Measurements from ENCODE around the gene DENND1A. TPM values are rescaled to one million over a fixed set of nuclear protein-coding genes. Genes with fewer than 3 reads are reported as not detected.

DENND1A gene
- total and polyA plus RNA-seq, 4 donors = 7.9 to 22.0 (median 13.9) TPM

DNA sequence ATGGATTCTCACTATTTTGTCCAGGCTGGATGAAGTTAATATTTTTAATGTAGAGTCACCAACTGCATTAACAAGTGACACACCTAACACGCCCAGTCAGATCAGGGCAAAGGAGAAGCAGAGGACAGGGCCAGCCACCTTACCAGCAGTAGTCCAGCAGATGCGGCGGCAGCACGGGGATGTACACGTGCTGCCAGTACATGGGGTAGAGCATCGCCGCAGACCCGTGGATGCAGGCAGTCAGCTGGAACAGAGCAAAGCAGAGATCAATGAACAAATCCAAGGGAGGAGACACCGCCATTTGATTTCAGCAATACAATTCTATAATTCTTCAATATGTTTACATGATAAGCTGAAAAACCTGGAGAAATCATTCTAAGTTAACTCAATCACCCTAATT lies 299.7 kb downstream of the DENND1A start:
- H3K36me3 ChIP-seq (ENCODE audit: control insufficient read depth in 4 of 4, insufficient read depth in 3 of 4, low read depth in 1 of 4, low read length in 3 of 4) = peaks cover 0 to 11% (median 5%) of the 10 kb centered on the region in 4 donors
- DNase-seq (ENCODE audit: low spot score) = no peak
- H3K4me1 ChIP-seq (ENCODE audit: control insufficient read depth in 4 of 4, insufficient read depth in 4 of 4, low read length in 3 of 4) = no peaks in the 10 kb centered on the region
- H3K4me3 ChIP-seq (ENCODE audit: low read depth in 1 of 3, low read length in 3 of 3) = no peak overlapping the region
- H3K9ac ChIP-seq (ENCODE audit: low read depth in 1 of 2, low read length in 2 of 2) = no peak overlapping the region
- no peaks in the 10 kb centered on the region for H3K9me3 ChIP-seq (ENCODE audit: control insufficient read depth in 4 of 4, low read length in 3 of 4)
- H3K27me3 ChIP-seq (ENCODE audit: control insufficient read depth in 4 of 4, insufficient read depth in 4 of 4, low read length in 3 of 4) = no peaks in the 10 kb centered on the region
- H3K27ac ChIP-seq (ENCODE audit: low read depth in 1 of 2, low read length in 2 of 2) = no peak overlapping the region
- TF ChIP-seq ZBTB33 (IDR thresholded peaks at IDR 0.05) (no peak), FOXA1 (IDR thresholded peaks at IDR 0.05) (no peak), EGR1 (IDR thresholded peaks at IDR 0.05; ENCODE audit: low read depth in 2 of 2) (no peak), CTCF (IDR thresholded peaks at IDR 0.05; ENCODE audit: low read depth, low read length, missing input control) (no peak), MAX (IDR thresholded peaks at IDR 0.05) (no peak), ATF3 (IDR thresholded peaks at IDR 0.05) (no peak), RAD21 (IDR thresholded peaks at IDR 0.05) (no peak), HNF4A (conservative IDR thresholded peaks at IDR 0.05) (no peak), YY1 (IDR thresholded peaks at IDR 0.05) (no peak), TAF1 (conservative IDR thresholded peaks at IDR 0.05) (no peak), SP1 (IDR thresholded peaks at IDR 0.05) (no peak), JUND (IDR thresholded peaks at IDR 0.05) (no peak), NR2F2 (IDR thresholded peaks at IDR 0.05) (no peak), GABPA (IDR thresholded peaks at IDR 0.05 in 1 of 2, conservative IDR thresholded peaks at IDR 0.05 in 1 of 2) (no peak), FOXA2 (IDR thresholded peaks at IDR 0.05) (no peak), RXRA (IDR thresholded peaks at IDR 0.05) (no peak), HNF4G (IDR thresholded peaks at IDR 0.05) (no peak)
- TF ChIP-seq, protein P1, sequence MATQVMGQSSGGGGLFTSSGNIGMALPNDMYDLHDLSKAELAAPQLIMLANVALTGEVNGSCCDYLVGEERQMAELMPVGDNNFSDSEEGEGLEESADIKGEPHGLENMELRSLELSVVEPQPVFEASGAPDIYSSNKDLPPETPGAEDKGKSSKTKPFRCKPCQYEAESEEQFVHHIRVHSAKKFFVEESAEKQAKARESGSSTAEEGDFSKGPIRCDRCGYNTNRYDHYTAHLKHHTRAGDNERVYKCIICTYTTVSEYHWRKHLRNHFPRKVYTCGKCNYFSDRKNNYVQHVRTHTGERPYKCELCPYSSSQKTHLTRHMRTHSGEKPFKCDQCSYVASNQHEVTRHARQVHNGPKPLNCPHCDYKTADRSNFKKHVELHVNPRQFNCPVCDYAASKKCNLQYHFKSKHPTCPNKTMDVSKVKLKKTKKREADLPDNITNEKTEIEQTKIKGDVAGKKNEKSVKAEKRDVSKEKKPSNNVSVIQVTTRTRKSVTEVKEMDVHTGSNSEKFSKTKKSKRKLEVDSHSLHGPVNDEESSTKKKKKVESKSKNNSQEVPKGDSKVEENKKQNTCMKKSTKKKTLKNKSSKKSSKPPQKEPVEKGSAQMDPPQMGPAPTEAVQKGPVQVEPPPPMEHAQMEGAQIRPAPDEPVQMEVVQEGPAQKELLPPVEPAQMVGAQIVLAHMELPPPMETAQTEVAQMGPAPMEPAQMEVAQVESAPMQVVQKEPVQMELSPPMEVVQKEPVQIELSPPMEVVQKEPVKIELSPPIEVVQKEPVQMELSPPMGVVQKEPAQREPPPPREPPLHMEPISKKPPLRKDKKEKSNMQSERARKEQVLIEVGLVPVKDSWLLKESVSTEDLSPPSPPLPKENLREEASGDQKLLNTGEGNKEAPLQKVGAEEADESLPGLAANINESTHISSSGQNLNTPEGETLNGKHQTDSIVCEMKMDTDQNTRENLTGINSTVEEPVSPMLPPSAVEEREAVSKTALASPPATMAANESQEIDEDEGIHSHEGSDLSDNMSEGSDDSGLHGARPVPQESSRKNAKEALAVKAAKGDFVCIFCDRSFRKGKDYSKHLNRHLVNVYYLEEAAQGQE (IDR thresholded peaks at IDR 0.05) = no peak
- 97% methylated on average over 9 of the region's 9 CpGs for WGBS
